SK-N-MC (cell line): ENCODE results near the gene DCHS2.

Experiments
- DNase-seq: peaks from one replicate; pipeline ENCODE4 v3.0.0-alpha.2; 2011; ENCODE audit warnings: low read depth, low spot score
- H3K27ac ChIP-seq: fragments of 200-600 bp; sonication (generic); 2 replicates; pipeline ENCODE4 v1.5.1; 2016; ENCODE audit warnings: mixed run types
- H3K36me3 ChIP-seq: fragments of 200-600 bp; sonication (generic); 2 replicates; pipeline ENCODE4 v1.6.1; 2017; ENCODE audit warnings: antibody characterized with exemption, low read length, mixed read lengths; ENCODE audit not compliant: insufficient read depth
- H3K4me3 ChIP-seq: fragments of 200-600 bp; sonication (generic); 2 replicates; pipeline ENCODE4 v1.5.1; 2016
- H3K9ac ChIP-seq: fragments of 200-600 bp; sonication (generic); 2 replicates; pipeline ENCODE4 v1.8.0; 2017; ENCODE audit warnings: mixed run types, mixed read lengths; ENCODE audit not compliant: insufficient read length
- H3K9me3 ChIP-seq: fragments of 200-600 bp; sonication (generic); 2 replicates; pipeline ENCODE4 v1.6.1; 2017; ENCODE audit warnings: low read depth, mild to moderate bottlenecking, antibody characterized with exemption, low read length, moderate library complexity, mixed read lengths
- EZH2 ChIP-seq: fragments of 200-600 bp; sonication (generic); IDR thresholded peaks from one replicate; pipeline ENCODE4 v1.6.1; 2017; ENCODE audit warnings: antibody characterized with exemption
- FOXP2 ChIP-seq: optimal IDR thresholded peaks from 2 replicates; pipeline ENCODE3; 2011; ENCODE audit warnings: mild to moderate bottlenecking, moderate library complexity; ENCODE audit not compliant: insufficient read depth; ENCODE audit errors: extremely low read length, control extremely low read depth
- POLR2AphosphoS5 ChIP-seq: IDR thresholded peaks from 2 replicates; pipeline ENCODE4 v1.6.1; 2012; ENCODE audit warnings: mild to moderate bottlenecking, low read depth, low read length, borderline replicate concordance

Gene DCHS2

DNA sequence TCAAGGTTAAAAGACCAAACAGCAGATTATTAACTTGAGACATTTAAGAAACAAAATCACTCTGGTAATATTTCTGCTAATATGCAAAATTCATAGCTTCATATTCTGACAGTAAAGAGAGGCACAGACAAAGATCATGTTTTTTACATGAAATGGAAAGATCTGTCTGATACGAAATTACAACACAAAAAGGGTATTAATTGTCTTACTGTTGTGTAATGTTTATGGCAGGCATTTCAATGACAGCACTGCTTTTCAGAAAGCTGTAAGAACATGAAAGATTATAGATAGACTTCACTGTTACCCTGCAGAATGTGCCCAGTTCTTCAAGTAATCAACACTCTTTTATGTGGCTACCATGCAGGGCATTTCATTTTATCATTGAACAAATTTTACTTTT, 15.4 kb downstream of the DCHS2 start:
- no peak overlapping the region for H3K27ac ChIP-seq
- TF ChIP-seq POLR2AphosphoS5 = no peak
- no peak for TF ChIP-seq FOXP2
- TF ChIP-seq EZH2 = no peak
- no peaks in the 10 kb centered on the region for H3K9me3 ChIP-seq
- no peak for DNase-seq
- no peaks in the 10 kb centered on the region for H3K36me3 ChIP-seq
- H3K4me3 ChIP-seq = no peak overlapping the region
- no peak overlapping the region for H3K9ac ChIP-seq

DNA sequence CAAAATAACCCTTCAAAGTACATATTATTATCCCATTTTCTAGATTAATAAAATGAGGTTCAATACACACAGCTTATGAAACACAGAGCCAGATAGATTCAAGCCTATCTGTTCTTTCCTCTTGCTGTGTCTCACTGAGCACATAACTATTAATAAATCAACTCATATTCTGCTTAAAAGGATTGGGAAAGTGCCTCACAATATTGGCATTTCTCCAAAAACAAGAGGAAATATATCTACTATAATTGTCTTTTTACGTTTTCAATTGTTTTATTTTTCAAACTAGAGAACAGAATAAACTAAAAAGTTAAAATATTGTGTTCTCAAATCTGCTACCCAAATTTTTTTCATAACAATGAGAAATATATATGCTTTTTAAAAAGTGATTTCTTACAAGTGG, 15.8 kb downstream of the DCHS2 start:
- Histone ChIP-seq H3K36me3 (no peaks in the 10 kb centered on the region), H3K9ac (no peak overlapping the region), H3K4me3 (no peak overlapping the region), H3K27ac (no peak overlapping the region), H3K9me3 (no peaks in the 10 kb centered on the region)
- DNase-seq = no peak
- TF ChIP-seq EZH2 (no peak), POLR2AphosphoS5 (no peak), FOXP2 (no peak)

DNA sequence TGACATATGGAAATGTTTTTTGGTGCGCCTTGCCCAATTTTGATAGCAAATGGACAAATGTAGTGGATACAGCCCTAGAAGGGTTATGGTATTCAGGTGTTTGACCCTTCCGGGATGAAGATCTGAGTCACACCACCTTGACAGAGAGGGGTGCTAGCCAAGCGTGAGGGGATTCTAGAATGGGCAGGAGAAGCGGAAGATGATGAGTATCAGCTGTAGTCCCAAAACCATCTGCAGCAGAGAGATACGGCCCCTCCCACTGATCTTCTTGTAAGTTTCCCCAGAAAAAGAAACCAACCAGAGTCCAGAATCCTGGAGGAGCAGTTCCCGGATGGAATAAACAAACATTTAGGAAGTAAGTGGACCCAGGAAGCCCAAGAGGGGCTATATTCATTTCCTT, 18.1 kb downstream of the DCHS2 start:
- TF ChIP-seq POLR2AphosphoS5 (no peak), EZH2 (no peak), FOXP2 (no peak)
- no peak for DNase-seq
- no peak overlapping the region for H3K27ac ChIP-seq
- no peaks in the 10 kb centered on the region for H3K36me3 ChIP-seq
- H3K9me3 ChIP-seq = no peaks in the 10 kb centered on the region
- H3K9ac ChIP-seq = no peak overlapping the region
- no peak overlapping the region for H3K4me3 ChIP-seq

DNA sequence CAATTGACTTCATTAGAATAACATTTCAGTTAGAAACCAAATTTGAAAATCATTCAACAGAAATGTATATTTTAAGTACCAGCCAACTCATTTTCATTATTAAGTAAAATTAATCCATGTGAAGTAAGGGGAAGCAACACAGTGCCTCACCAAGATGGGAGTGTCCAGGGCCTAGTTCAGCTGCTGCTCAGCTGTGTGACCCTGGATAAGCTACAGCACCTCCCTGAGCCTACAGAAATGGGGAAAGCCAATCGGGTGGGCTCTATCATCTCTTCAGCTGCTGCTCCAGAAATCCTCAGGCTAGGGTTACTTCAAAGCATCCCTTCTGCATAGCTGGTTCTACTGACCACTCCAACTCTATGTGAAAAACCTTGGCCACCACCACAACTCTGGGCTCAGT, 18.7 kb downstream of the DCHS2 start:
- H3K9me3 ChIP-seq = no peaks in the 10 kb centered on the region
- no peak for DNase-seq
- H3K27ac ChIP-seq = no peak overlapping the region
- TF ChIP-seq FOXP2 (no peak), EZH2 (no peak)
- no peaks in the 10 kb centered on the region for H3K36me3 ChIP-seq
- no peak overlapping the region for H3K4me3 ChIP-seq
- no peak overlapping the region for H3K9ac ChIP-seq

DNA sequence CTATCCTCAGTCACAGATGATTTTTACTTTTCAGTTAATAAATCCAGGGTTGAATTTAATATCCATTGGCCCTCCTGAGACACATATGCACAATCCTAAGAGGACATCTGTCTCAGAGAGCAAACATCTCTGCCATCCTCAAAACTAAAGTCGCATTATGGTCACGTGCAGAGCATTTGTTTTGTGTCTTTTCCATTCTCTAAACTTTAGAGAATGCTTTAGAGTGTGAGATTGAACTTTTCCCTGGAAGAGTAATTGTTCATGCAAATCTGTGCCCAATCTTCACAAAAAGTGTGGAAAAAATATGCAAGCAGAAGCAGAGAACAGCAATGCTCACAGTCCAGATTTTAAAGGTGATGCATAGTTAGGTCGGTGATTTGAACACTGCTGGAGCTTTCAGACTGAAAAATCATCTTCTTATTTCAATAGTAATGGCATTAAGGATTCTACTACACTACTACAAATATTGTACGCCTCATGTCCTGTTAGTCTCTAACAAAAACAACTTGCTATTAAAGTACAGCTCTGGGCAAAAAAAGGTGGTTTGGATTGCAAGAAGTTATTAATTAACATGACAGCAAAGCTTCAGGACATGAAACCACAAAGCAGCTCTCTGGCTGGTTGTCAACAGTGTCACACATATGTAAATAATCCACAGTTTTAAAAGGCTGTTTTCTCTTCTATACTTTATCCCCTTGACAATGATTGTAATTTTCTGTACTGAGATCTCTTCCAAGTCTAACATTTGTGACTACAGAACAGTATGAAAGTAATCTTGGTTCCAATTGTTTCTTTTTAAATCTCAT, 19.9 kb downstream of the DCHS2 start:
- no peak for DNase-seq
- Histone ChIP-seq H3K9ac (no peak overlapping the region), H3K4me3 (peak overlapping the region; percentile 8; the same call in 1 of the 2 replicates)

DNA sequence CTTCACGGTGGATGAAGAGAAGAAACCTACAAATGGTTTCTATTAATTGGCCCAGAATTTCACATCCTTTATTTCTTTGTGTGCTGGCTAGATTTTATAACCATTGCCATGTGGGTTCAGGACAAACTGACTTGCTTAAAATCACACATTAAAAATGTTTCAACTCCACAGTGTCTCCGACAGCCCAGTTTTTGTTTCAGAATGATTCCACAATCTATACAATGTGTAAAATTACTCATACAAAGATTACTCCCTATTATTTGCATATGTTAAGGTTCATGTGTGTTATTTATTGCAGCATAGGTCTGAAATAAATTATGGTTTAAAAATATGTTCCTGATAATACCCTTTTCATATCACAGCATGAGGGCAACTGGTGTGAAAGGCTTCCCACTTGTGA, 20.6 kb downstream of the DCHS2 start:
- no peak overlapping the region for H3K4me3 ChIP-seq
- H3K9ac ChIP-seq = no peak overlapping the region
- no peaks in the 10 kb centered on the region for H3K9me3 ChIP-seq
- DNase-seq = no peak
- no peak overlapping the region for H3K27ac ChIP-seq
- no peaks in the 10 kb centered on the region for H3K36me3 ChIP-seq
- TF ChIP-seq FOXP2 (no peak), EZH2 (no peak), POLR2AphosphoS5 (no peak)

More for the DNA sequence above, 19.9 kb downstream of the DCHS2 start:
- TF ChIP-seq POLR2AphosphoS5 (no peak), FOXP2 (no peak), EZH2 (no peak)
- Histone ChIP-seq H3K9me3 (no peaks in the 10 kb centered on the region), H3K36me3 (no peaks in the 10 kb centered on the region), H3K27ac (no peak overlapping the region)

DNA sequence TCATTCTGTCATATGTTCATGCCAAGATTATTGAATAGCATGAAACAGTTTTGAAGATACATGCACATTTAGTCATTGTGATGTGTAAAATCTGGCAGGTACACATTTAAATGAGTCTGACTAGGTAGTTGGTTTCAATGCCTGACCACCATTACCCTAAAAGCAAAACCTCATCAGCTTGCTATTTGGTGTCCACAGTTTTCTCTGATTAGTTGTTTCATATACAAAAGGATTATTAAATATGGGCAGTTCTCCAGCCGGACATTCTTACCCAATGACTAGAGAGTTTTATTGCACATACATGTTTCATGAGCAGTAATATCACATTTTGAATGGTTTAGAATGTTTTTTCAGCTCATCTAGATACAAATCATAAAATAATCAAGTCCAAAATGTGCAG, 23.7 kb downstream of the DCHS2 start:
- no peak overlapping the region for H3K27ac ChIP-seq
- no peak overlapping the region for H3K4me3 ChIP-seq
- no peaks in the 10 kb centered on the region for H3K36me3 ChIP-seq
- H3K9me3 ChIP-seq = no peaks in the 10 kb centered on the region
- no peak for TF ChIP-seq EZH2
- TF ChIP-seq FOXP2 = no peak
- TF ChIP-seq POLR2AphosphoS5 = no peak
- no peak overlapping the region for H3K9ac ChIP-seq
- no peak for DNase-seq

DNA sequence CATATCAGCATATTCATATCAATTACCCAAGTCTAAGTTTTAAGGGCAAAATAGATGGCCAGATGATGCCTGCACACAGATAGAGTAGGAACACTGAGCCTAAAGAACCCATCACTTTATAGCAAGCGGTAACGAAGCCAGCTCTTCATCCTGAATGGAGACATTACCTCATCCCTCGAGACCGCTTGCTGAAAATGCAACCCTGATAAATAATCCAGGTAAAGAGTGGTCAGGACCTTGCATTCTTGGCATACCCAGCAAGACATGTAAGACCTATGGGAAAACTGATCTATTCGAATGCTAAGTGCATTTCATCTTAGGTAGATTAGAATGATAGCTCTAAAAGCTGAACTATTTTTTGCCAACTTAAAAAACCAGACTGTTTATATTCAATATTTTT, 25.3 kb downstream of the DCHS2 start:
- TF ChIP-seq FOXP2 (no peak), EZH2 (no peak), POLR2AphosphoS5 (no peak)
- Histone ChIP-seq H3K4me3 (no peak overlapping the region), H3K9ac (no peak overlapping the region), H3K9me3 (no peaks in the 10 kb centered on the region), H3K36me3 (no peaks in the 10 kb centered on the region), H3K27ac (no peak overlapping the region)
- no peak for DNase-seq

DNA sequence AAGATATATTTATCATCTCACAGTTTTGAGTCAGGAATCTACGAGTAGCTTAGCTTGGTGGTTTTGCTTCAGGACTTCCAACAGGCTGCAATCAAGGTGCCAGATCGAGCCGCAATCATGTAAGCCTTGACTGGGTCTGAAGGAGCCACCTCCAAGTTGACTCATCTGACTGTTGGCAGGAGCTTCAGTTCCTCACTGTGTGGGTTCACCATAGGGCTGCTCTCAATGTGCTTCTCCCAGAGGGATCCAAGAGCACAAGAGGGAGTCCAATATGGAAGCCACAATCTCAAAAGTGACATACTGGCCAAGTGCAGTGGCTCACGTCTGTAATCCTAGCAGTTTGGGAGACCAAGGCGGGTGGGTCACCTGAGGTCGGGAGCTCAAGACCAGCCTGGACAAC, 26.5 kb downstream of the DCHS2 start:
- no peak overlapping the region for H3K9ac ChIP-seq
- no peak for DNase-seq
- H3K36me3 ChIP-seq = no peaks in the 10 kb centered on the region
- no peak for TF ChIP-seq EZH2
- TF ChIP-seq POLR2AphosphoS5 = no peak
- no peak for TF ChIP-seq FOXP2
- no peak overlapping the region for H3K27ac ChIP-seq
- no peaks in the 10 kb centered on the region for H3K9me3 ChIP-seq
- no peak overlapping the region for H3K4me3 ChIP-seq
